Measurements from ENCODE around the gene HDDC3. TPM values are rescaled to one million over a fixed set of nuclear protein-coding genes. Genes with fewer than 3 reads are reported as not detected.
A peak's percentile ranks its signal among the peaks of the same experiment; 100 is the strongest.

HDDC3 gene
- total and polyA plus RNA-seq, 8 donors, result 12.1 to 22.1 (median 19.2) TPM; not detected in 2

DNA sequence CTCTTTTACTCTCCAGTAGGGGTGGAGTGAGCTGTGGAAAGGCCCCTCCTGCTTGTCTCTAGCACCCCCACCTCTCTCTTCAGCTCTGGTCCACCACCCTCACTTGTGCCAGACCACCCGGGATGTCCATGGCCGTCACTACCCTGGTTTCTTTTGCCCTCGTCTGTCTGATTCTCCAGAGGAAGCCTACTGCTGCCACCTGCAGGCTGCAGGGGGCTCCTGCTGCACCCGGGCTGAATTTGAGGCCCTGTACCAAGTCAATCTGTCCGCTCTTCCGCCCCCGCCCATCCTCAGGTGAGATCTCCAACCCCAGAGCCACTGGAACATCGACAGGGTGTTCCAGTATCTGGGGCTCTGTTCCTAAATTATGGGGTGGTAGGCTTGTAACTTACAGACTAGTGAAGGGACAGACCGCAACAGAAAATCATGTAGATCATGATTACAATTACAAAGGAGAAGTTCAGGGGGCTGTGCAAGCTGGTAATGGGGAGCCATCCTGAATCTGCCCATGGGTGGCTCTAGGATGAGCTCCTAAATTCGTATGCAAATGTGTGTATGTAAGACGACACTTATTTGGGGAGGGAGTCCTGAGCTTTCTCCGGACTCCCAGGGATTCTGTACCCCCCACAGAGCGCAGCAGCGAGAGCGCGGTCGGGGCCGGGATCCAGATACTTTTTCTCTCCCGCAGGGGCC is 2.1 kb upstream of the HDDC3 start:
- H3K4me3 ChIP-seq, result peak overlapping the region; percentile 65 to 79 (median 76)
- no peaks in the 10 kb centered on the region for H3K9me3 ChIP-seq
- 1 to 3% (median 1%) methylated on average over 18 to 19 of the region's 19 CpGs for WGBS, 5 donors
- no peaks in the 10 kb centered on the region for H3K27me3 ChIP-seq
- peaks cover 38 to 63% (median 58%) of the 10 kb centered on the region in 4 donors for H3K4me1 ChIP-seq
- intact Hi-C loops (cut with DNase I; ENCODE audit: low total_unique reads), result no loop called here
- H3K36me3 ChIP-seq, result peaks cover 9 to 28% (median 24%) of the 10 kb centered on the region in 4 donors
- TF ChIP-seq, protein P1, sequence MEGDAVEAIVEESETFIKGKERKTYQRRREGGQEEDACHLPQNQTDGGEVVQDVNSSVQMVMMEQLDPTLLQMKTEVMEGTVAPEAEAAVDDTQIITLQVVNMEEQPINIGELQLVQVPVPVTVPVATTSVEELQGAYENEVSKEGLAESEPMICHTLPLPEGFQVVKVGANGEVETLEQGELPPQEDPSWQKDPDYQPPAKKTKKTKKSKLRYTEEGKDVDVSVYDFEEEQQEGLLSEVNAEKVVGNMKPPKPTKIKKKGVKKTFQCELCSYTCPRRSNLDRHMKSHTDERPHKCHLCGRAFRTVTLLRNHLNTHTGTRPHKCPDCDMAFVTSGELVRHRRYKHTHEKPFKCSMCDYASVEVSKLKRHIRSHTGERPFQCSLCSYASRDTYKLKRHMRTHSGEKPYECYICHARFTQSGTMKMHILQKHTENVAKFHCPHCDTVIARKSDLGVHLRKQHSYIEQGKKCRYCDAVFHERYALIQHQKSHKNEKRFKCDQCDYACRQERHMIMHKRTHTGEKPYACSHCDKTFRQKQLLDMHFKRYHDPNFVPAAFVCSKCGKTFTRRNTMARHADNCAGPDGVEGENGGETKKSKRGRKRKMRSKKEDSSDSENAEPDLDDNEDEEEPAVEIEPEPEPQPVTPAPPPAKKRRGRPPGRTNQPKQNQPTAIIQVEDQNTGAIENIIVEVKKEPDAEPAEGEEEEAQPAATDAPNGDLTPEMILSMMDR (IDR thresholded peaks at IDR 0.05), result peak in 5 of 7 experiments; percentile 76 to 91 (median 81)
- TF ChIP-seq EP300 (IDR thresholded peaks at IDR 0.05), result no peak
- peak overlapping the region; percentile 86 to 91 (median 90) for H3K27ac ChIP-seq
- peak; percentile 90 to 95 for DNase-seq

DNA sequence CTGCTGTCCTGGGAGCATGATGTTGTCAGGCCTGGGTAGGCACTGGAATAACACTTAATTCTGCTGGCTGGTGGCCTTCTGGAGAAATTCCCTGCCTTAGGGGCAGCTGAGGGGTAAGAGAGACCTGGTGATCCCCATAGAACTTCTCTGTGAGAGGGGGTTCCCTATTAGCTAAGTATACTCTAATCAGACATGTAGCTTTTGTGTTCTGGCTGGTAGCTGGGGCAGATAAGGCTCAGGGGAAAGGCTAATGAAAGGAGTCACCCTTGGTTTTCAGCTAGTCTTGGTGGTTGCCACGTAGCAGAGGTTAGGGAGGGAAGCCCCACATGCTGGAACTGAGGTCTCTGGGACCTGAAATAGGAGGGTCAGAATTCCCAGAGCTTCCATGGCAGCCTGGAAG is 952 bp upstream of the HDDC3 start:
- DNase-seq, result no peak
- no peak overlapping the region for H3K4me3 ChIP-seq
- H3K27me3 ChIP-seq, result no peaks in the 10 kb centered on the region
- no peaks in the 10 kb centered on the region for H3K9me3 ChIP-seq
- WGBS, 5 donors, result 44 to 82% (median 64%) methylated on average over 1 of the region's 1 CpG
- intact Hi-C loops (cut with DNase I; ENCODE audit: low total_unique reads), result no loop called here
- no peak overlapping the region for H3K27ac ChIP-seq
- peaks cover under 1 to 17% (median 13%) of the 10 kb centered on the region in 4 donors for H3K36me3 ChIP-seq
- H3K4me1 ChIP-seq, result peaks cover 38 to 74% (median 60%) of the 10 kb centered on the region in 4 donors
- TF ChIP-seq POLR2A (IDR thresholded peaks at IDR 0.05) (no peak), POLR2AphosphoS5 (IDR thresholded peaks at IDR 0.05) (no peak), EP300 (IDR thresholded peaks at IDR 0.05) (no peak)
- TF ChIP-seq, protein P1 (IDR thresholded peaks at IDR 0.05), result no peak

DNA sequence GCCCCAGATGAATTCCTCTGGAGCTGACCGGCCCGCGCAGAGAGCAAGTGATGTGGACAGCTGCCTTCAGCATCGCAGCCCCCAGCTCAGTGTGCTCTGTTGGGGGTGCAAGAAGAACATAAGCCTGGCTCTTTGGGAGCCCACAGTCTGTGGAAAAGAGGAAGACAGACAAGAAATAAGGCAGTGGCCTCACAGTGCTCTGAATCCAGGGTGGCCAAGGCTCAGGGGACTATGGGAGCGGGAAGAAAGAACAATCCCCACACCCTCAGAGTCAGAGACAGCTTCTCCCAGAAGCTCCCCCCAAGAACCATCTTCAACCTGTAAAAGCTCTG is 277 bp upstream of the HDDC3 start:
- peak overlapping the region; percentile 64 to 77 (median 72) for H3K4me3 ChIP-seq
- H3K9me3 ChIP-seq, result no peaks in the 10 kb centered on the region
- peaks cover 0 to 10% (median 6%) of the 10 kb centered on the region in 4 donors for H3K36me3 ChIP-seq
- TF ChIP-seq, protein P1 (IDR thresholded peaks at IDR 0.05), result peak in 1 of 7 experiments; percentile 3
- no peak for TF ChIP-seq POLR2AphosphoS5 (IDR thresholded peaks at IDR 0.05)
- H3K27ac ChIP-seq, result peak overlapping the region; percentile 92 to 97 (median 95)
- no peaks in the 10 kb centered on the region for H3K27me3 ChIP-seq
- DNase-seq, result no peak
- peaks cover 38 to 75% (median 60%) of the 10 kb centered on the region in 4 donors for H3K4me1 ChIP-seq
- intact Hi-C loops (cut with DNase I; ENCODE audit: low total_unique reads), result no loop called here
- WGBS, 5 donors, result 11 to 44% (median 17%) methylated on average over 2 to 5 of the region's 5 CpGs

DNA sequence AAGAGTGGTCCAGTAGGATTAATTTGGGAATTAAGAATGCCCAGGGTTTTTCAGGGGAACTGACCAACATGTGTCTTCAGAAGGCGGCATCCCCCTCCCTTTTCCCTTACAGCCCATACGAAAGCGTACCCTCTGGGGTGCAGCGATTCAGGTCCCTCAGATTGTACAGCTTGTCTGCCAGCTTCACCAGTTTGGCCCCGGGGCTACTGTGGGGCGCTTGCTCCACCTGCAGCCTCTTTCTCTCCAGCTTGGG is 848 bp downstream of the HDDC3 start:
- no peaks in the 10 kb centered on the region for H3K27me3 ChIP-seq
- TF ChIP-seq, protein P1 (IDR thresholded peaks at IDR 0.05), result peak in 1 of 7 experiments; percentile 33
- TF ChIP-seq POLR2AphosphoS5 (IDR thresholded peaks at IDR 0.05), result no peak
- no peaks in the 10 kb centered on the region for H3K9me3 ChIP-seq
- H3K36me3 ChIP-seq, result peaks cover 0 to 2% (median 0%) of the 10 kb centered on the region in 4 donors
- H3K4me1 ChIP-seq, result peaks cover 32 to 68% (median 52%) of the 10 kb centered on the region in 4 donors
- no peak for DNase-seq
- intact Hi-C loops (cut with DNase I; ENCODE audit: low total_unique reads), result no loop called here
- peak overlapping the region; percentile 92 to 97 (median 95) for H3K27ac ChIP-seq
- peak overlapping the region; percentile 64 to 77 (median 72) for H3K4me3 ChIP-seq
- 9 to 28% (median 19%) methylated on average over 6 of the region's 6 CpGs for WGBS, 5 donors

Measured in stomach (tissue), 9 donors.